ENCODE results near the gene SLIT3.

GRCh38 chr5:169002953-169003555 is 297.9 kb downstream of the SLIT3 start:
- TF ChIP-seq POLR2AphosphoS5 (IDR thresholded peaks at IDR 0.05; ENCODE audit: low read depth, low read length) (no peak), POLR2A (IDR thresholded peaks at IDR 0.05; ENCODE audit: low read depth, low read length) (no peak), SPI1 (IDR thresholded peaks at IDR 0.05; ENCODE audit: low read depth, low read length) (no peak), TAF1 (IDR thresholded peaks at IDR 0.05; ENCODE audit: low read depth, low read length) (no peak), PAX5 (IDR thresholded peaks at IDR 0.05; ENCODE audit: insufficient read depth, low read length, severe bottlenecking) (no peak), POU2F2 (IDR thresholded peaks at IDR 0.05; ENCODE audit: low read depth, low read length) (no peak)

Data from GM12891 (cell line).